Liver (tissue), 9 donors: ENCODE measurements around the gene BRINP1. TPM values are rescaled to one million over a fixed set of nuclear protein-coding genes. Genes with fewer than 3 reads are reported as not detected.

Experiments
- DNase-seq: peaks from one replicate; pipeline ENCODE4 v3.0.0-alpha.2; 2017; ENCODE audit warnings: low spot score
- H3K27ac ChIP-seq, 2 donors: one replicate each; pipeline ENCODE4 v1.7.0; 2013; ENCODE audit warnings: inconsistent platforms in 2 of 2, low read length in 2 of 2, control low read depth in 1 of 2, low read depth in 1 of 2, mild to moderate bottlenecking in 1 of 2
- H3K27me3 ChIP-seq, 4 donors: one replicate each; pipeline versions ENCODE4 v1.6.1 to v1.7.0; 2013; ENCODE audit warnings: low read length in 3 of 4, inconsistent platforms in 1 of 4, mild to moderate bottlenecking in 1 of 4, moderate library complexity in 1 of 4; ENCODE audit not compliant: control insufficient read depth in 4 of 4, insufficient read depth in 4 of 4
- H3K36me3 ChIP-seq, 4 donors: one replicate each; pipeline versions ENCODE4 v1.6.1 to v1.7.0; 2013; ENCODE audit warnings: low read length in 3 of 4, mild to moderate bottlenecking in 3 of 4, low read depth in 1 of 4, moderate library complexity in 1 of 4; ENCODE audit not compliant: control insufficient read depth in 4 of 4, insufficient read depth in 3 of 4
- H3K4me1 ChIP-seq, 4 donors: one replicate each; pipeline versions ENCODE4 v1.6.1 to v1.7.0; 2013; ENCODE audit warnings: low read length in 3 of 4, mild to moderate bottlenecking in 3 of 4, moderate library complexity in 1 of 4; ENCODE audit not compliant: control insufficient read depth in 4 of 4, insufficient read depth in 4 of 4
- H3K4me3 ChIP-seq, 3 donors: one replicate each; pipeline versions ENCODE4 v1.6.1 to v1.7.0; 2013; ENCODE audit warnings: low read length in 3 of 3, control low read depth in 1 of 3, low read depth in 1 of 3, mild to moderate bottlenecking in 1 of 3
- H3K9ac ChIP-seq, 2 donors: one replicate each; pipeline ENCODE4 v1.7.0; 2013; ENCODE audit warnings: low read length in 2 of 2, mild to moderate bottlenecking in 2 of 2, moderate library complexity in 2 of 2, control low read depth in 1 of 2, low read depth in 1 of 2
- H3K9me3 ChIP-seq, 4 donors: one replicate each; pipeline versions ENCODE4 v1.6.1 to v1.7.0; 2013; ENCODE audit warnings: low read length in 3 of 4; ENCODE audit not compliant: control insufficient read depth in 4 of 4
- ATF3 ChIP-seq: IDR thresholded peaks from 2 replicates; pipeline ENCODE4 v1.6.1; 2016; ENCODE audit warnings: antibody characterized with exemption
- CTCF ChIP-seq: fragments of 150-350 bp; IDR thresholded peaks from 2 replicates; pipeline ENCODE4 v1.5.1; 2017; ENCODE audit warnings: improper control_type of control experiment, low read depth, low read length; ENCODE audit not compliant: missing input control
- FOXA2 ChIP-seq: IDR thresholded peaks from 2 replicates; pipeline ENCODE4 v1.6.1; 2016; ENCODE audit warnings: antibody characterized with exemption
- HNF4A ChIP-seq, 2 donors: conservative IDR thresholded peaks; 2 replicates each; pipeline ENCODE4 v1.6.1; 2016; ENCODE audit warnings: antibody characterized with exemption in 2 of 2, mild to moderate bottlenecking in 2 of 2
- HNF4G ChIP-seq: IDR thresholded peaks from 2 replicates; pipeline ENCODE4 v1.6.1; 2016; ENCODE audit warnings: antibody characterized with exemption
- JUND ChIP-seq, 2 donors: IDR thresholded peaks; 2 replicates each; pipeline ENCODE4 v1.6.1; 2016; ENCODE audit warnings: antibody characterized with exemption in 2 of 2
- MAX ChIP-seq: IDR thresholded peaks from 2 replicates; pipeline ENCODE4 v1.6.1; 2016; ENCODE audit warnings: antibody characterized with exemption
- RAD21 ChIP-seq, 2 donors: IDR thresholded peaks; 2 replicates each; pipeline ENCODE4 v1.6.1; 2016; ENCODE audit warnings: antibody characterized with exemption in 2 of 2, mild to moderate bottlenecking in 2 of 2
- RXRA ChIP-seq, 2 donors: IDR thresholded peaks; 2 replicates each; pipeline ENCODE4 v1.6.1; 2017 to 2018; ENCODE audit warnings: antibody characterized with exemption in 2 of 2, mild to moderate bottlenecking in 1 of 2
- SP1 ChIP-seq: IDR thresholded peaks from 2 replicates; pipeline ENCODE4 v1.6.1; 2018; ENCODE audit warnings: antibody characterized with exemption, mild to moderate bottlenecking
- TAF1 ChIP-seq: conservative IDR thresholded peaks from 2 replicates; pipeline ENCODE4 v1.6.1; 2016; ENCODE audit warnings: antibody characterized with exemption, mild to moderate bottlenecking
- YY1 ChIP-seq: IDR thresholded peaks from 2 replicates; pipeline ENCODE4 v1.6.1; 2016; ENCODE audit warnings: antibody characterized with exemption, mild to moderate bottlenecking
- ZBTB33 ChIP-seq: IDR thresholded peaks from 2 replicates; pipeline ENCODE4 v1.6.1; 2016; ENCODE audit warnings: antibody characterized with exemption
- WGBS: extraction: QIAGEN DNeasy Blood & Tissue Kit; methylation state at CpG from one replicate; pipeline ENCODE4 v1.1.7; 2013; 5-methylcytosine and 5-hydroxymethylcytosine counted together
- polyA plus RNA-seq, 2 donors: library from polyadenylated mRNA; stranded (reverse) in 1 of 2; unstranded in 1 of 2; fragments of 200-250 nt in 1 of 2; fragments of >200 nt in 1 of 2; fragmentation: Nextera tagmentation in 1 of 2; extraction: Ambion mirVana in 1 of 2; gene quantifications; one replicate each; pipeline versions ENCODE4 v1.2.1 to v1.2.3, GENCODE V29; 2013 to 2015
- total RNA-seq, 2 donors: library from RNA; depleted of rRNA; stranded (reverse); fragments of >200 nt; gene quantifications; one replicate each; pipeline ENCODE4 v1.2.3, GENCODE V29; 2014
- donor health status: healthy.
- donor health status: healthy.
- donor health status: healthy.
- donor health status: healthy.
- donor health status: healthy.

BRINP1 gene
- total and polyA plus RNA-seq, 4 donors = under 0.01 to 0.43 (median 0.18) TPM

- no peak for TF ChIP-seq FOXA2
- TF ChIP-seq SP1 = no peak
- TF ChIP-seq HNF4A (conservative IDR thresholded peaks at IDR 0.05) = no peak
- TF ChIP-seq YY1 = no peak
- TF ChIP-seq CTCF = no peak
- no peak for TF ChIP-seq JUND (IDR thresholded peaks at IDR 0.05)
- H3K4me3 ChIP-seq = no peak overlapping the region
- no peak overlapping the region for H3K27ac ChIP-seq
- no peaks in the 10 kb centered on the region for H3K36me3 ChIP-seq
- H3K27me3 ChIP-seq = peaks cover 0 to 12% (median 3%) of the 10 kb centered on the region in 4 donors
- H3K9ac ChIP-seq = no peak overlapping the region
- no peaks in the 10 kb centered on the region for H3K9me3 ChIP-seq
- 50% methylated on average over 9 of the region's 9 CpGs for WGBS
- no peak for DNase-seq
- H3K4me1 ChIP-seq = peaks cover 0 to 5% (median 4%) of the 10 kb centered on the region in 4 donors
Measured at GRCh38 chr9:119366909-119367682, 2.1 kb downstream of the BRINP1 start.

- no peak for DNase-seq
- Histone ChIP-seq H3K4me1 (peaks cover 0 to 5% (median 4%) of the 10 kb centered on the region in 4 donors), H3K9ac (no peak overlapping the region), H3K36me3 (no peaks in the 10 kb centered on the region), H3K9me3 (no peaks in the 10 kb centered on the region), H3K27me3 (peaks cover 0 to 11% (median 3%) of the 10 kb centered on the region in 4 donors), H3K4me3 (no peak overlapping the region), H3K27ac (no peak overlapping the region)
- WGBS = 11% methylated on average over 9 of the region's 9 CpGs
- TF ChIP-seq RXRA (IDR thresholded peaks at IDR 0.05) = no peak
- TF ChIP-seq RAD21 (IDR thresholded peaks at IDR 0.05) = peak; percentile 70 to 76
- TF ChIP-seq CTCF = peak; percentile 42
- no peak for TF ChIP-seq TAF1
- TF ChIP-seq YY1 = no peak
- no peak for TF ChIP-seq HNF4G
Measured at GRCh38 chr9:119365291-119366027, 3.8 kb downstream of the BRINP1 start.

- no peak for TF ChIP-seq ATF3
- TF ChIP-seq MAX = no peak
- TF ChIP-seq ZBTB33 = no peak
- no peaks in the 10 kb centered on the region for H3K36me3 ChIP-seq
- H3K27me3 ChIP-seq = peaks cover 0 to 6% (median 0%) of the 10 kb centered on the region in 4 donors
- DNase-seq = no peak
- H3K4me1 ChIP-seq = no peaks in the 10 kb centered on the region
- no peaks in the 10 kb centered on the region for H3K9me3 ChIP-seq
- H3K27ac ChIP-seq = no peak overlapping the region
- no peak overlapping the region for H3K9ac ChIP-seq
- no peak overlapping the region for H3K4me3 ChIP-seq
- WGBS = 32% methylated on average over 5 of the region's 5 CpGs
Measured at GRCh38 chr9:119360237-119360636, 9.0 kb downstream of the BRINP1 start.
